ENCODE data around the gene NMT1.
A peak's percentile ranks its signal among the peaks of the same experiment; 100 is the strongest.

The NMT1 gene

DNA sequence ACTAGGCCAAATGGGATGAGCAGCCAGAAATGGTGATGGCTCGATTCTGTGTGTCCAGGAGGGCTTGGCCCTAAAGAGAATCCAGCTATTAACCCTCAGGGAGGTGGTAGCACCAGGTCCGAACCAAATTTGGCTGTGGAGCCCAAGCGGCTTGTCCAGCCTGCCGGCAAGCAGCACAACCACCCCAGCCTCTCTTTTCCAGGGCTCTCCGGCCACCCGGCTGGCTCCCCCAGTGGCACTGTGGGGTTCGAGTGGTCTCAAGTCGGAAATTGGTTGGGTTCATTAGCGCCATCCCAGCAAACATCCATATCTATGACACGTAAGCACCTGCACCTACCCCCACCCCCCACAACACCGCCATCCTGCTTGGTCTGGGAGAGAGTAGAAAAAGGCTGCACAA lies 35.8 kb downstream of the NMT1 start:
- no peak overlapping the region for H3K4me2 ChIP-seq
- H3K4me3 ChIP-seq (IDR thresholded peaks at IDR 0.05; ENCODE audit: insufficient read depth, low read depth, low read length): no peak overlapping the region
- H3K27ac ChIP-seq: no peak overlapping the region
- no peaks in the 10 kb centered on the region for H4K20me1 ChIP-seq (ENCODE audit: insufficient read depth)
- peaks cover 18% of the 10 kb centered on the region; the same call in 1 of the 2 replicates for H3K36me3 ChIP-seq (ENCODE audit: insufficient read depth)
- peaks cover 15% of the 10 kb centered on the region for H3K4me1 ChIP-seq (ENCODE audit: low read depth, poor library complexity, severe bottlenecking)
- no peak overlapping the region for H2AFZ ChIP-seq (ENCODE audit: low read depth)
- H3K27me3 ChIP-seq (ENCODE audit: insufficient read depth, low read depth): no peaks in the 10 kb centered on the region
- no peak overlapping the region for H3K9ac ChIP-seq
- TF ChIP-seq, protein P1, sequence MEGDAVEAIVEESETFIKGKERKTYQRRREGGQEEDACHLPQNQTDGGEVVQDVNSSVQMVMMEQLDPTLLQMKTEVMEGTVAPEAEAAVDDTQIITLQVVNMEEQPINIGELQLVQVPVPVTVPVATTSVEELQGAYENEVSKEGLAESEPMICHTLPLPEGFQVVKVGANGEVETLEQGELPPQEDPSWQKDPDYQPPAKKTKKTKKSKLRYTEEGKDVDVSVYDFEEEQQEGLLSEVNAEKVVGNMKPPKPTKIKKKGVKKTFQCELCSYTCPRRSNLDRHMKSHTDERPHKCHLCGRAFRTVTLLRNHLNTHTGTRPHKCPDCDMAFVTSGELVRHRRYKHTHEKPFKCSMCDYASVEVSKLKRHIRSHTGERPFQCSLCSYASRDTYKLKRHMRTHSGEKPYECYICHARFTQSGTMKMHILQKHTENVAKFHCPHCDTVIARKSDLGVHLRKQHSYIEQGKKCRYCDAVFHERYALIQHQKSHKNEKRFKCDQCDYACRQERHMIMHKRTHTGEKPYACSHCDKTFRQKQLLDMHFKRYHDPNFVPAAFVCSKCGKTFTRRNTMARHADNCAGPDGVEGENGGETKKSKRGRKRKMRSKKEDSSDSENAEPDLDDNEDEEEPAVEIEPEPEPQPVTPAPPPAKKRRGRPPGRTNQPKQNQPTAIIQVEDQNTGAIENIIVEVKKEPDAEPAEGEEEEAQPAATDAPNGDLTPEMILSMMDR (conservative IDR thresholded peaks at IDR 0.05; ENCODE audit: low read depth, low read length): no peak
- no peaks in the 10 kb centered on the region for H3K79me2 ChIP-seq (ENCODE audit: insufficient read depth, low read depth)

DNA sequence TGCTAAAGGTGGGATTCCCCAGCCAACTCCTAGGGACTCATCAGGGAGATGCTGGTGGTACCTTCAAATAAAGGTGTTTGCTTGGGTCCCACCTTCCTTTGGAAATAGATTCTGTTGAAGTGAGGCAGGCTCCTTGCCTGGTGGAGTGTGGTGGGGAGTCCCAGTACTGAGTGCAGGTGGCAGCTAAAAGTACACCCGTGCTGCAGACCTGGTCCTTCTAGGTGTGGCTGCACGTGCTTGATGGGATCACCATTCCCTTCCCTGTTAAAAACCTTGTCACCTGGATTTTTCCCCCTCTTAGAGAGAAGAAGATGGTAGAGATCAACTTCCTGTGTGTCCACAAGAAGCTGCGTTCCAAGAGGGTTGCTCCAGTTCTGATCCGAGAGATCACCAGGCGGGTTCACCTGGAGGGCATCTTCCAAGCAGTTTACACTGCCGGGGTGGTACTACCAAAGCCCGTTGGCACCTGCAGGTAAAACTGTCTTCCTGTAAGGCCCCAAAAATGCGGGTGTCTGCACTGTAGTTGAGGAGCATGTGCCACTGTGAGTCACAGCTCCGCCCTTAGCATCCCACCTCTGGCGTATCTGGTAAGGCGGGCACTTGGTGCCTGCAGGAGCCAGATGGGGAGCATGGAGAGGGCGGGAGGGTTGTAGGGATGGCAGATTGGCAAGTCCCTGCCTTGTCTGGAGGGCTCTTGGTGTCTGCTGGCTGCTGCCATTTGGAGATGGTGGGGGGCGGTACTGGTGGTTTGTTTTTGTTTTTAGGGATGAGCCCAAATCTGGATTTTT lies 37.2 kb downstream of the NMT1 start:
- Histone ChIP-seq H2AFZ (ENCODE audit: low read depth) (no peak overlapping the region), H3K9ac (no peak overlapping the region), H3K27ac (no peak overlapping the region; the same call in 1 of the 2 replicates), H3K79me2 (ENCODE audit: insufficient read depth, low read depth) (no peaks in the 10 kb centered on the region), H3K4me3 (IDR thresholded peaks at IDR 0.05; ENCODE audit: insufficient read depth, low read depth, low read length) (no peak overlapping the region), H3K27me3 (ENCODE audit: insufficient read depth, low read depth) (no peaks in the 10 kb centered on the region), H3K4me2 (no peak overlapping the region), H4K20me1 (ENCODE audit: insufficient read depth) (no peaks in the 10 kb centered on the region), H3K36me3 (ENCODE audit: insufficient read depth) (peaks cover 15% of the 10 kb centered on the region; the same call in 1 of the 2 replicates), H3K4me1 (ENCODE audit: low read depth, poor library complexity, severe bottlenecking) (peaks cover 15% of the 10 kb centered on the region)
- TF ChIP-seq, protein P1 (conservative IDR thresholded peaks at IDR 0.05; ENCODE audit: low read depth, low read length): no peak

DNA sequence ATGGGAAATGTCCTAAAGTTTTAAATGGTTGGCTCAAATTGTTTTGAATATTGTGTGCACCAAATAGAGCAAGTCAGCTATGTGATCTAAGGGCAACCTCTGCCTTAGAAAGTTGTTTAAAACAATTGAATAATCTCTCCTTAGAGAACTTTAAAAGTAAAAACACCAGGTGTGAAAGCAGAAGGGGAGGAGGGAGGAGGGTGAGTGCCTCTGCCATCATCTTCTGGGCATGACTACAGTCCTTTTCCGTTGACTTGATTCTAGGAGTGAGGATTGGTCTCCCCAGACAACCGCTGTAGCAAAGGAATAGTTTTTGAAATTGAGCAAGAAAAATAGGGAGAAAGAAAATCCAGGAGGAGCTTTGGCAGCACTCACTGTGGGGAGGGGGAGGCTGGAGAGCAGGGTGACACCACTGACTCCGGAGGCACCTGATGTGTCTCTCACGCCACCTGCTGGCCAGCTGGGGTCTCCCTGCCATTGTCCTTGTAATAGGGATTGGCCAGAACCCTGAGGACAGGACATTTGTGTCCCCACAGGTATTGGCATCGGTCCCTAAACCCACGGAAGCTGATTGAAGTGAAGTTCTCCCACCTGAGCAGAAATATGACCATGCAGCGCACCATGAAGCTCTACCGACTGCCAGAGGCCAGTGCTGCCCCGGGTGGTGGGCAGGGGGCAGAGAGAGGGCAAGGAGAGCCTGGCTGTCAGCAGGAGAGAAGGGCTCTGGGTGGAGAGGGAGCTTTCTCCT lies 37.9 kb downstream of the NMT1 start:
- Histone ChIP-seq H3K36me3 (ENCODE audit: insufficient read depth) (peaks cover 13% of the 10 kb centered on the region; the same call in 1 of the 2 replicates), H3K9ac (no peak overlapping the region), H4K20me1 (ENCODE audit: insufficient read depth) (no peaks in the 10 kb centered on the region), H3K27ac (no peak overlapping the region; the same call in 1 of the 2 replicates), H3K79me2 (ENCODE audit: insufficient read depth, low read depth) (no peaks in the 10 kb centered on the region), H3K4me1 (ENCODE audit: low read depth, poor library complexity, severe bottlenecking) (peaks cover 15% of the 10 kb centered on the region), H3K4me3 (IDR thresholded peaks at IDR 0.05; ENCODE audit: insufficient read depth, low read depth, low read length) (no peak overlapping the region), H3K4me2 (no peak overlapping the region), H3K27me3 (ENCODE audit: insufficient read depth, low read depth) (no peaks in the 10 kb centered on the region), H2AFZ (ENCODE audit: low read depth) (no peak overlapping the region)
- TF ChIP-seq, protein P1 (conservative IDR thresholded peaks at IDR 0.05; ENCODE audit: low read depth, low read length): peak; percentile 91

DNA sequence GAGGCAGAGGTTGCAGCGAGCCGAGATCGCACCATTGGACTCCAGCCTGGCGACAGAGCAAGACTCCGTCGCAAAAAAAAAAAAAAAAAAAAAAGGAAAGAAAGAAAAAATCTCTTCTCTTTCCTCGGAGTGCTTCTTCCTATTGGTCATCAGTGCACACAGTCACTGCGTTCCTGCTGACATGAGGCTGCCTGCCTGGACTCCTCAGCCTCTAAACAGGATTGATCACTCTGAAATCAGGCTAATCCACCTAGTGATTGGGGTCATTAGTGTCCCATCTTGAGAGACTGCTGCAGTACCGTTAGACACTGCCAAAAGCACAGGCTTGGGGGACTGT lies 40.4 kb downstream of the NMT1 start:
- H3K27me3 ChIP-seq (ENCODE audit: insufficient read depth, low read depth): no peaks in the 10 kb centered on the region
- no peaks in the 10 kb centered on the region for H3K79me2 ChIP-seq (ENCODE audit: insufficient read depth, low read depth)
- peaks cover 13% of the 10 kb centered on the region; the same call in 1 of the 2 replicates for H3K36me3 ChIP-seq (ENCODE audit: insufficient read depth)
- H3K27ac ChIP-seq: no peak overlapping the region
- H3K4me3 ChIP-seq (IDR thresholded peaks at IDR 0.05; ENCODE audit: insufficient read depth, low read depth, low read length): no peak overlapping the region
- H3K4me1 ChIP-seq (ENCODE audit: low read depth, poor library complexity, severe bottlenecking): peaks cover 15% of the 10 kb centered on the region
- H3K4me2 ChIP-seq: no peak overlapping the region
- no peak overlapping the region for H3K9ac ChIP-seq
- H4K20me1 ChIP-seq (ENCODE audit: insufficient read depth): no peaks in the 10 kb centered on the region
- TF ChIP-seq, protein P1 (conservative IDR thresholded peaks at IDR 0.05; ENCODE audit: low read depth, low read length): no peak
- H2AFZ ChIP-seq (ENCODE audit: low read depth): no peak overlapping the region
